GM21723 (cell line): ENCODE results near the gene RIMS4.
"Not testable (repeated sequence)": the region's sequence is repeated elsewhere in the genome, so short reads cannot be mapped to it uniquely, and the experiment has no call there.

Experiments used
- ATAC-seq: cut with Tn5 transposase; IDR thresholded peaks from one replicate; pipeline ENCODE4 v1.9.1; 2021; ENCODE audit warnings: mild to moderate bottlenecking, moderate library complexity; ENCODE audit not compliant: unreplicated experiment

RIMS4 gene

GRCh38 chr20:44765701-44766347 is 44.5 kb downstream of the RIMS4 start:
- ATAC-seq: no peak

DNA sequence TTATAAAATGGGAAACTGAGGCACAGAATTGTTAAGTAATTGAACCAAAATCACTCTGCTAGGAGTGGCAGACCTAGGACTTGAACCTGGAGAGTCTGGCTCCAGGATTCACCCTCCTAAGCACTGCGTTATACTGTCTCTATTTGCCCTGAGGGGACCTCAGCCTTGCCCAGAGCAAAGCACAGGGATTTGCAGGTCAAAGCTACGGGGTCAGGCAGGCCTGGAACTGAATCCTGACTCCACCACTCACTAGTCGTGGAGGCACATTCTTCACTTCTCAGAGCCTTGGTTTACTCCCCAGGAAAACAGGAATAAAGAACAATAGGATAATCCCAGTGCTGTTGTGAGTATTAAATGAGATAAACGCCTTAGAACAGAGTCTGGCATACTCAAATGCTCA is 45.3 kb downstream of the RIMS4 start:
- ATAC-seq: no peak

- not testable (repeated sequence) for ATAC-seq
Measured at GRCh38 chr20:44763798-44764197, 46.5 kb downstream of the RIMS4 start.

GRCh38 chr20:44762466-44763140 is 47.7 kb downstream of the RIMS4 start:
- no peak for ATAC-seq

DNA sequence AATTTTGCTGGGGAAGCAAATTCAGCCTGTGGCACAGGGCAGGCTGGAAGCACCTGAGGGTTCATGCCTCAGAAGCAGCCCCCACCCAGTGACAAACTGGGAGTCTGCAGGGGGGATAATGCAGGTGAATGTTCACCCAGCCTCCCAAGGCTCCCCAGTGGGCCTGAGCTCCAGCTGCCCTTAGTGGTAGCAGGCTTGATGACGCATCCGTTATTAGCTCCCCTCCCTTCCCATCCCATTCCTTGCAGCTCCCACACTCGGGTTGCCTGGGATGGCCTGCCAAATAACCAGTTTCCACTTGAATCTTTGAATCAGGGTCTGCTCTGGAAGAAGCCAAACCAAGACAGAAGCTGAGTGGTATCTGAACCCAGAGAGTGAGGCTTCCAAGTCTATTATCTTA is 48.9 kb downstream of the RIMS4 start:
- ATAC-seq: no peak

DNA sequence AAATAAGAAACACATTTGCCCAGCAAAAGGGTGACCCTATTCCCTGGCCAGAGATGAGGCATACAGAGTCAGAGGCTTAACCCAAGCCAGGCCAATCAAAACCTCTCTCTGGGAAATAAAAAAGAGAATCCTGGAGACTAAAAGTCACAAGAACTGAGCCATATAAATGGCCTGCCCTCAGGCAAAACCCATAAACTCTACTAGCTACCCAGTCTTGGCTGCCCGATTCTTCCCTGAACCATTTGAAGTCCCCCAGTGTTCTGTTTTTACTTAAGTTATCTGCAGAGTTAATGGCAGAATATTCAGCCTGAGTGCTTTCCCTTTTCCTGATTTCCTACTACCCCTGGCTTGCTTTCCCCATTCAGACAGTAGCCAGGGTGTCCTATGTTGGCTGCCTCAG is 50.8 kb downstream of the RIMS4 start:
- ATAC-seq: no peak

DNA sequence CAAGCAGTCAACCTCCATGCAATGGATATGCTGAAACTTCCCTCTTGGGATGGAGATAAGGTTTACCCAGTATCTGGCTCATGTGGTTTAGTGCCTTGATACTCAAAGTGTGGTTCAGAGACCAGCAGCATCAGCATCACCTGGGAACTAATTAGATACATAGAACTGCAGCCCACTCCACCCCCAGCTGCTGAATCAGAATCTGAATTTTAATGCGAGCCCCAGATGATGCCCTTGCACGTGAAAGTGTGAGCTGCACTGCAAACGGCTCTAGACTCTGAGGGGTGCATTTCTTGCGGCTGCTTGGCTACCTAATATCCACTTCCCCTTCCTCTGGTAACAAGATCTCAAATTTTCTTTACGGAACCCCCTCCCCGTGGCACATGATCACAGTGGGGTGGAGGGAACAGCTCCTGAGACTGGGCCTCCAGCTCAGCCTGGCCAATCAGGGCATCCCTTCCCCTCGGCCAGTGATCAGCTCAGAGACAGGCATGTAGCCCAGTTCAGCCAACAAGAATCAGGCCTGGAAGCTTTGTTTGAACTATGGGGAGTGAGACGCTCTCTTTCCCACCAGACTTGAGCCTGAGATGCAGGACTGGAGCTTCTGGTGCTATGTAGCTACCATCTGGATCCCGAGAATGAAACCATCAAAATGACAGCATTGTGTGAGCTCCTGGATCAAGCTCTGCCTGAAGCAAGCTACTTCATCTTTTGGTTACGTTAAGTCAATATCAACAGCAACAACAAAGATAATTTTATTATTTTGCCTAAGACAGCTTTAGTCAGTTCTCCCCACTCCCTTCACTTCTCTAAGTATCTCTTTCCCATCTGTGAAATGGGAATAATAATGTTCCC is 51.9 kb downstream of the RIMS4 start:
- ATAC-seq: no peak

- no peak for ATAC-seq
Measured at GRCh38 chr20:44756956-44757355, 53.4 kb downstream of the RIMS4 start.

- ATAC-seq: no peak
Measured at GRCh38 chr20:44756011-44756688, 54.2 kb downstream of the RIMS4 start.

GRCh38 chr20:44754554-44754953 is 55.8 kb downstream of the RIMS4 start:
- ATAC-seq: no peak

DNA sequence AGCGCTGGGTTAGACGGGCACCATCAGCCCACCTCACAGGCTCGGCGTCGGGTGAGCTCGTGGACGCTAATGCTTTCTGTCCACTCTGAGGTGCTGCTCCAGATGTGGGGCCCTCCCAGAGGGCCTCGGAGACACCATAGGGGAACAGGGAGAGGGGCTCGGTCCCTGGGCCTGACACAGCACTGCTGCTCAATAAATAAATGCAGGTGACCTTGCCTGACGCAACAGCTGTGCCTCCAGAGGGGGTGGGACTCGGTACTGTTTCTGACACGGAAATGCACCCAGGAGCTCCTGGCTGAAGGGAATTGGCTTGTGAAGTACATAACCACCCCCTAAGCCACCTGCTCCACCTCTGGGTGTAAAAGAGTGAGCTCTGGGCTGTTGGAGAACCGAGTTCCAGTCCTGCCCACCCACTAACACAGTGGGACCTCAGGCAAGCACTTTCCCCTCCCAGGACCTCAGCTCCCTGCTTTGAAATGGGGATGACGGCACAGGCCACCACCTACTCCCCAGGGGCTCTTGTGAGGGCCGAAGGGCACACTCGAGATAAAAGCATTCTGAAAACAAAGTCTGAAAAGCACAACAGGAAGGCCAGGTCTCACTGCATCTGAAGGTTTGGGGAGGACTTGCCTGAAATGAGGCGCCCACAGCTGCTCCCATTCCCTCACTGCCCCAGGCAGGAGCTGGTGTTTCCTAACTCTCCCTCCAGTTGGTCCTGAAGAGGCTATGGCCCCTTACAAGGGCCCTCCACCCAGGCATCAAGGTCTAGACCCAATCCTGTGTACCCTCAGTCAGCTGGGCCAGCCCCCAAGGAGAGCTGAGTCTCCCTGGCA is 58.0 kb downstream of the RIMS4 start:
- no peak for ATAC-seq

DNA sequence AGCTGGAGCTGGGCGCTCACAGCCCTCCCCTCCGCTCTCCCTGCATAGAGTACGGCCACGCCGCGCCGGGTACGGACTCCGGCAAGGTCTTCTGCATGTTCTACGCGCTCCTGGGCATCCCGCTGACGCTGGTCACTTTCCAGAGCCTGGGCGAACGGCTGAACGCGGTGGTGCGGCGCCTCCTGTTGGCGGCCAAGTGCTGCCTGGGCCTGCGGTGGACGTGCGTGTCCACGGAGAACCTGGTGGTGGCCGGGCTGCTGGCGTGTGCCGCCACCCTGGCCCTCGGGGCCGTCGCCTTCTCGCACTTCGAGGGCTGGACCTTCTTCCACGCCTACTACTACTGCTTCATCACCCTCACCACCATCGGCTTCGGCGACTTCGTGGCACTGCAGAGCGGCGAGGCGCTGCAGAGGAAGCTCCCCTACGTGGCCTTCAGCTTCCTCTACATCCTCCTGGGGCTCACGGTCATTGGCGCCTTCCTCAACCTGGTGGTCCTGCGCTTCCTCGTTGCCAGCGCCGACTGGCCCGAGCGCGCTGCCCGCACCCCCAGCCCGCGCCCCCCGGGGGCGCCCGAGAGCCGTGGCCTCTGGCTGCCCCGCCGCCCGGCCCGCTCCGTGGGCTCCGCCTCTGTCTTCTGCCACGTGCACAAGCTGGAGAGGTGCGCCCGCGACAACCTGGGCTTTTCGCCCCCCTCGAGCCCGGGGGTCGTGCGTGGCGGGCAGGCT is 60.1 kb downstream of the RIMS4 start:
- no peak for ATAC-seq

- ATAC-seq: no peak
Measured at GRCh38 chr20:44748005-44748370, 62.4 kb downstream of the RIMS4 start.

DNA sequence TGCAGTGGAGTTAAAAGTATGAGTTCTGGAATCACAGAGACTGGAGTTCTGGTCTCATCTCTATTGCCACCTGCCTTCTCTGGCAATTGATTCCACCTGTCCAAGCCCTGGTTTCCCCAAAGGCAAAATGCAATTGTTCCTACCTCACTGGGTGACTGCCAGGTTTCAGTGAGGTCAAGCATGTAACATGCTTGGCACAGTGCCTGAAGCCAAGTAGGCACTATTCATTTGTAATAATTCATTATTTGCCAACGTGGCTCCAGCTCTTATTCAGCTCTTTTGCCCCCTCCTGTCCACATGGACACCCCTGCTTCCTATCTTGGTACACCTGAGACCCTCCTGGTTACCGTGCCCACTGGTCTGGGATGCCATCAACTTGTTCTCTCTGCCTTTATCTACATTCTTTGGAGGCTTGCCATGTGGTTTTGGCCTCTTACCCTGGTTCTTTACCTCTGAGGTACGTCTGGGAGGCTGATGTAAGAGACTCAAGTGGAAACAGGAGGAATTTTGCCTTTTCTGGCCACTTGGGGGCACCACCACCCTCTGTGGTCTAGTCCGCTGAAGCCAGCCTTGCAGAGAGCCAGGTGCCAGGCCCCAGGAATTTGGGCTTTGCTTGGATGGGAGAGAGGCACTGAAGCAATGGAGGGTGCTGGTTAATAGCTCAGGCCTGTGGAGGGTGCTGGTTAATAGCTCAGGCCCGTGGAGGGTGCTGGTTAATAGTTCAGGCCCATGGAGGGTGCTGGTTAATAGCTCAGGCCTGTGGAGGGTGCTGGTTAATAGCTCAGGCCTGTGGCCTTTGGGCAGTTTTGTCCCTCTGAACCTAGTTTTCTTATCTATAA is 63.0 kb downstream of the RIMS4 start:
- no peak for ATAC-seq

DNA sequence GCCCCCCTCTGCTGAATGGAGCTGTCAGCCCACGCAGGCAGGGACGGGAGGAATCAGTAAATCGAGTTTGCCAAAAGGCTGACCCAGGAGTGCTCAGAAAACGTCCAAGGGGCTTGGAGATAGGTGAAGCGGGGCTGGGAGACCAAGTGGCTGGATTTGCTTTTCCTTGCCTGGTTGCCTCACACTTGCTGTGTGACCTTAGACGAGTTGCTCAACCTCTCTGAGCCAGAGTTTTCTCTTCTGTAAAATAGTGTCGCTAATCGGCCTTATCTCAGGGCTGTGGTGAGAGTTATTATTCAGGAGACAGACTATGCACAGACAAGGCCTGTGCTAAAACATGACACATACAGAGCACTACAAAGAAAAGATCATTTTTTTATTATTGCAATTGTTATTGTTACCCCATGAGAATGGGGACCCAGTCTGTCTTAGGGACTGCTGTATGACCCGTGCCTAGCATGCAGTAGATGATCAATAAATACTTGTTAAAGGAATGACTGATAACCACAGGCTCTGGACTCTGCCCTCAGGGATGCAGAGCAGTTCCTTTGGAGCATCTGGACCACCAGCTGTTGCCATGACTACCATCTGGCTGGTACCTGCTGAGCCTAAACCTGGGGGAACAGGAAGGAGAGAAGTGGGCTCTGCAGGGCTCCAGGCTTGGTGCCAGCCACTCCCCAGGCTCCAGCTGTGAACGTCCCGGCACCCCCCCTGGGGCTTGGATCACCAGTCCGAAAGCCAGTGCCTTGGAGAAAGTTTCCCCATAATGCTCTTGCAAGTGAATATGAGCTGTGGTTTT is 63.8 kb downstream of the RIMS4 start:
- ATAC-seq: no peak

- no peak for ATAC-seq
Measured at GRCh38 chr20:44745598-44746366, 64.6 kb downstream of the RIMS4 start, which contains the start of gene KCNK15. Gene KCNK15, plus strand, starts transcription at chr20:44745865. Its CDS starts 46 bp downstream, at chr20:44745911.

- ATAC-seq: no peak
Measured at GRCh38 chr20:44745122-44745597, 65.2 kb downstream of the RIMS4 start.
